ENCODE results near the gene PRR5.

The PRR5 gene

GRCh38 chr22:44786136-44786535 is 84.1 kb downstream of the PRR5 start:
- Histone ChIP-seq H4K20me1 (ENCODE audit: control insufficient read depth, insufficient read depth, low read depth, low read length) (no peaks in the 10 kb centered on the region), H3K27ac (ENCODE audit: low read depth, low read length) (no peak overlapping the region), H3K4me1 (ENCODE audit: control insufficient read depth, low read length) (no peaks in the 10 kb centered on the region), H3F3A (ENCODE audit: control insufficient read depth, insufficient read depth) (no peaks in the 10 kb centered on the region), H3K79me2 (ENCODE audit: control insufficient read depth, low read length) (no peaks in the 10 kb centered on the region), H3K27me3 (ENCODE audit: control insufficient read depth, low read length) (no peaks in the 10 kb centered on the region), H3K36me3 (ENCODE audit: control insufficient read depth, low read length) (no peaks in the 10 kb centered on the region), H3K4me2 (ENCODE audit: low read length) (no peak overlapping the region), H3K4me3 (ENCODE audit: low read length) (no peak overlapping the region), H3K9me2 (replicated peaks; ENCODE audit: control insufficient read depth, low read length) (no peaks in the 10 kb centered on the region), H3K9me3 (ENCODE audit: control insufficient read depth, insufficient read depth, low read length) (no peaks in the 10 kb centered on the region)
- TF ChIP-seq CTCF (IDR thresholded peaks at IDR 0.05; ENCODE audit: low read depth, low read length, poor library complexity, severe bottlenecking) (no peak), EZH2phosphoT487 (IDR thresholded peaks at IDR 0.05; ENCODE audit: borderline replicate concordance, low read length) (no peak)

GRCh38 chr22:44786610-44787009 is 84.6 kb downstream of the PRR5 start:
- H3K4me2 ChIP-seq (ENCODE audit: low read length) = no peak overlapping the region
- H3K27me3 ChIP-seq (ENCODE audit: control insufficient read depth, low read length) = no peaks in the 10 kb centered on the region
- no peaks in the 10 kb centered on the region for H3K4me1 ChIP-seq (ENCODE audit: control insufficient read depth, low read length)

More at GRCh38 chr22:44786610-44787009, 84.6 kb downstream of the PRR5 start:
- H3K36me3 ChIP-seq (ENCODE audit: control insufficient read depth, low read length) = no peaks in the 10 kb centered on the region
- TF ChIP-seq CTCF (IDR thresholded peaks at IDR 0.05; ENCODE audit: low read depth, low read length, poor library complexity, severe bottlenecking) (no peak), EZH2phosphoT487 (IDR thresholded peaks at IDR 0.05; ENCODE audit: borderline replicate concordance, low read length) (no peak)
- no peak overlapping the region for H3K4me3 ChIP-seq (ENCODE audit: low read length)
- no peak overlapping the region for H3K27ac ChIP-seq (ENCODE audit: low read depth, low read length)
- H4K20me1 ChIP-seq (ENCODE audit: control insufficient read depth, insufficient read depth, low read depth, low read length) = no peaks in the 10 kb centered on the region
- H3K9me2 ChIP-seq (replicated peaks; ENCODE audit: control insufficient read depth, low read length) = no peaks in the 10 kb centered on the region
- no peaks in the 10 kb centered on the region for H3K79me2 ChIP-seq (ENCODE audit: control insufficient read depth, low read length)
- H3F3A ChIP-seq (ENCODE audit: control insufficient read depth, insufficient read depth) = no peaks in the 10 kb centered on the region
- no peaks in the 10 kb centered on the region for H3K9me3 ChIP-seq (ENCODE audit: control insufficient read depth, insufficient read depth, low read length)

Data from DOHH2 (cell line).